Immature natural killer cell (primary cell): ENCODE measurements around the gene MIS18BP1. TPM values are rescaled to one million over a fixed set of nuclear protein-coding genes. Genes with fewer than 3 reads are reported as not detected.
"Not testable (repeated sequence)": the region's sequence is repeated elsewhere in the genome, so short reads cannot be mapped to it uniquely, and the experiment has no call there.

Experiments used
- DNase-seq, 3 donors: peaks; one replicate each; pipeline ENCODE4 v3.0.0; 2022; ENCODE audit warnings: mixed read lengths in 1 of 3
- H3K27ac Mint-ChIP-seq, 6 donors: one replicate each; pipeline ENCODE4 v1.8.0; 2020; ENCODE audit warnings: mixed read lengths in 6 of 6, mild to moderate bottlenecking in 5 of 6, inconsistent platforms in 4 of 6, moderate library complexity in 3 of 6
- H3K27me3 Mint-ChIP-seq, 3 donors: one replicate each; pipeline ENCODE4 v1.8.0; 2020 to 2021; ENCODE audit warnings: low read depth in 3 of 3, mild to moderate bottlenecking in 3 of 3, mixed read lengths in 3 of 3, moderate library complexity in 3 of 3, inconsistent platforms in 1 of 3
- H3K36me3 Mint-ChIP-seq, 3 donors: one replicate each; pipeline ENCODE4 v1.8.0; 2020; ENCODE audit warnings: mixed read lengths in 3 of 3, inconsistent platforms in 2 of 3, mild to moderate bottlenecking in 2 of 3
- H3K4me1 Mint-ChIP-seq, 2 donors: one replicate each; pipeline ENCODE4 v1.8.0; 2020; ENCODE audit warnings: inconsistent platforms in 2 of 2, mild to moderate bottlenecking in 2 of 2, mixed read lengths in 2 of 2, moderate library complexity in 1 of 2
- H3K4me3 Mint-ChIP-seq, 5 donors: one replicate each; pipeline ENCODE4 v1.8.0; 2020; ENCODE audit warnings: mild to moderate bottlenecking in 5 of 5, mixed read lengths in 5 of 5, inconsistent platforms in 3 of 5, moderate library complexity in 3 of 5
- H3K9me3 Mint-ChIP-seq, 6 donors: one replicate each; pipeline ENCODE4 v1.8.0; 2020; ENCODE audit warnings: mild to moderate bottlenecking in 6 of 6, mixed read lengths in 6 of 6, inconsistent platforms in 4 of 6, moderate library complexity in 3 of 6
- polyA plus RNA-seq, 3 donors: library from polyadenylated mRNA; unstranded; fragments of 300-500 nt; fragmentation: Illumina TruSeq; gene quantifications; one replicate each; pipeline ENCODE4 v1.2.3, GENCODE V29; 2021

The MIS18BP1 gene
- polyA plus RNA-seq = 10 to 100 TPM in 2 of 3 donors, 1 to 10 TPM in 1; 9.7 to 31.9 (median 22.4) TPM

GRCh38 chr14:45253070-45253753, at the start of gene MIS18BP1:
Gene MIS18BP1 (minus strand): TSS chr14:45253202. CDS start chr14:45247286, 5,916 bp downstream.
- Mint-ChIP-seq H3K9me3 (peaks cover 0 to 17% (median 5%) of the 10 kb centered on the region in 6 donors), H3K27ac (peak within 1 kb of the TSS; percentile 93 to 98 (median 96)), H3K27me3 (peaks cover 5 to 9% (median 8%) of the 10 kb centered on the region in 3 donors), H3K36me3 (peaks cover 3% of the 10 kb centered on the region in 3 donors), H3K4me1 (peaks cover 36 to 44% of the 10 kb centered on the region in 2 donors), H3K4me3 (peak within 1 kb of the TSS; percentile 91 to 98 (median 94))
- peak; percentile 94 to 96 (median 96) for DNase-seq

- no peak for DNase-seq
- Mint-ChIP-seq H3K4me1 (no peaks in the 10 kb centered on the region), H3K4me3 (no peak overlapping the region), H3K9me3 (peaks cover 2 to 10% (median 6%) of the 10 kb centered on the region in 6 donors), H3K36me3 (no peaks in the 10 kb centered on the region), H3K27ac (no peak overlapping the region), H3K27me3 (peaks cover 1 to 2% (median 2%) of the 10 kb centered on the region in 3 donors)
These were observed 45.6 kb upstream of the MIS18BP1 start for GRCh38 chr14:45298423-45299117.

- H3K27ac Mint-ChIP-seq, H3K36me3 Mint-ChIP-seq, DNase-seq, H3K4me3 Mint-ChIP-seq, H3K4me1 Mint-ChIP-seq, H3K9me3 Mint-ChIP-seq, H3K27me3 Mint-ChIP-seq: not testable (repeated sequence)
These were observed 41.8 kb upstream of the MIS18BP1 start for GRCh38 chr14:45294796-45295195.

GRCh38 chr14:45290547-45290946, 37.5 kb upstream of the MIS18BP1 start:
- Mint-ChIP-seq H3K27me3 (peaks cover 3 to 5% (median 4%) of the 10 kb centered on the region in 3 donors), H3K4me1 (no peaks in the 10 kb centered on the region), H3K9me3 (peaks cover 0 to 7% (median 0%) of the 10 kb centered on the region in 6 donors), H3K27ac (no peak overlapping the region), H3K4me3 (peak overlapping the region in 1 of 5 donors; percentile 1), H3K36me3 (no peaks in the 10 kb centered on the region)
- no peak for DNase-seq

- H3K27me3 Mint-ChIP-seq = peaks cover 2 to 4% (median 2%) of the 10 kb centered on the region in 3 donors
- H3K9me3 Mint-ChIP-seq = peaks cover 0 to 11% (median 3%) of the 10 kb centered on the region in 6 donors
- DNase-seq = no peak
- H3K4me1 Mint-ChIP-seq = no peaks in the 10 kb centered on the region
- H3K27ac Mint-ChIP-seq = no peak overlapping the region
- no peaks in the 10 kb centered on the region for H3K36me3 Mint-ChIP-seq
- no peak overlapping the region for H3K4me3 Mint-ChIP-seq
These were observed 34.6 kb upstream of the MIS18BP1 start for GRCh38 chr14:45287610-45288009.

GRCh38 chr14:45284802-45285201, 31.8 kb upstream of the MIS18BP1 start:
- H3K27me3 Mint-ChIP-seq = peaks cover 2 to 9% (median 3%) of the 10 kb centered on the region in 3 donors
- H3K4me3 Mint-ChIP-seq = no peak overlapping the region
- H3K36me3 Mint-ChIP-seq = peaks cover 0 to 9% (median 3%) of the 10 kb centered on the region in 3 donors
- no peak for DNase-seq
- no peak overlapping the region for H3K27ac Mint-ChIP-seq
- no peaks in the 10 kb centered on the region for H3K4me1 Mint-ChIP-seq
- H3K9me3 Mint-ChIP-seq = peaks cover 18 to 25% (median 21%) of the 10 kb centered on the region in 6 donors

GRCh38 chr14:45281731-45282400, 28.9 kb upstream of the MIS18BP1 start:
- peaks cover 18 to 25% (median 21%) of the 10 kb centered on the region in 6 donors for H3K9me3 Mint-ChIP-seq
- H3K27me3 Mint-ChIP-seq, H3K36me3 Mint-ChIP-seq, H3K4me1 Mint-ChIP-seq, H3K4me3 Mint-ChIP-seq, DNase-seq, H3K27ac Mint-ChIP-seq: not testable (repeated sequence)

- Mint-ChIP-seq H3K27ac (no peak overlapping the region), H3K4me1 (no peaks in the 10 kb centered on the region), H3K4me3 (no peak overlapping the region), H3K9me3 (no peaks in the 10 kb centered on the region), H3K27me3 (peaks cover 0 to 2% (median 2%) of the 10 kb centered on the region in 3 donors), H3K36me3 (no peaks in the 10 kb centered on the region)
- no peak for DNase-seq
These were observed 19.0 kb upstream of the MIS18BP1 start for GRCh38 chr14:45271858-45272537.

GRCh38 chr14:45270031-45270430, 17.0 kb upstream of the MIS18BP1 start:
- Mint-ChIP-seq H3K4me1 (no peaks in the 10 kb centered on the region), H3K4me3 (no peak overlapping the region), H3K27me3 (peaks cover 0 to 2% (median 2%) of the 10 kb centered on the region in 3 donors), H3K36me3 (no peaks in the 10 kb centered on the region), H3K27ac (no peak overlapping the region), H3K9me3 (no peaks in the 10 kb centered on the region)
- no peak for DNase-seq

GRCh38 chr14:45267071-45267470, 14.1 kb upstream of the MIS18BP1 start:
- no peak overlapping the region for H3K27ac Mint-ChIP-seq
- no peak overlapping the region for H3K4me3 Mint-ChIP-seq
- no peak for DNase-seq
- no peaks in the 10 kb centered on the region for H3K36me3 Mint-ChIP-seq
- H3K9me3 Mint-ChIP-seq = peaks cover 0 to 3% (median 0%) of the 10 kb centered on the region in 6 donors
- no peaks in the 10 kb centered on the region for H3K4me1 Mint-ChIP-seq
- peaks cover under 1 to 8% (median 2%) of the 10 kb centered on the region in 3 donors for H3K27me3 Mint-ChIP-seq

- Mint-ChIP-seq H3K27ac (no peak overlapping the region), H3K4me1 (no peaks in the 10 kb centered on the region), H3K27me3 (peaks cover 0 to 8% (median 2%) of the 10 kb centered on the region in 3 donors), H3K4me3 (no peak overlapping the region), H3K36me3 (peaks cover 5 to 11% (median 5%) of the 10 kb centered on the region in 3 donors), H3K9me3 (peaks cover 11 to 29% (median 24%) of the 10 kb centered on the region in 6 donors)
- DNase-seq = no peak
These were observed 9.6 kb upstream of the MIS18BP1 start for GRCh38 chr14:45262637-45263036.

GRCh38 chr14:45261209-45261608, 8.2 kb upstream of the MIS18BP1 start:
- H3K9me3 Mint-ChIP-seq = peaks cover 12 to 39% (median 24%) of the 10 kb centered on the region in 6 donors
- peaks cover 0 to 8% (median 2%) of the 10 kb centered on the region in 3 donors for H3K27me3 Mint-ChIP-seq
- H3K4me3 Mint-ChIP-seq = no peak overlapping the region
- no peak for DNase-seq
- H3K27ac Mint-ChIP-seq = no peak overlapping the region
- H3K4me1 Mint-ChIP-seq = no peaks in the 10 kb centered on the region
- H3K36me3 Mint-ChIP-seq = peaks cover 5 to 11% (median 9%) of the 10 kb centered on the region in 3 donors

- Mint-ChIP-seq H3K27me3 (peaks cover 0 to 6% (median 2%) of the 10 kb centered on the region in 3 donors), H3K27ac (no peak overlapping the region), H3K4me3 (no peak overlapping the region), H3K36me3 (peaks cover 5 to 11% (median 9%) of the 10 kb centered on the region in 3 donors), H3K9me3 (peaks cover 12 to 39% (median 24%) of the 10 kb centered on the region in 6 donors), H3K4me1 (peaks cover 5 to 7% of the 10 kb centered on the region in 2 donors)
- no peak for DNase-seq
These were observed 5.8 kb upstream of the MIS18BP1 start for GRCh38 chr14:45258805-45259204.
